ENCODE results near the gene GAK. TPM values are rescaled to one million over a fixed set of nuclear protein-coding genes. Genes with fewer than 3 reads are reported as not detected.

The GAK gene
- total and polyA plus RNA-seq, 10 donors, result 112 to 249 (median 190) TPM

DNA sequence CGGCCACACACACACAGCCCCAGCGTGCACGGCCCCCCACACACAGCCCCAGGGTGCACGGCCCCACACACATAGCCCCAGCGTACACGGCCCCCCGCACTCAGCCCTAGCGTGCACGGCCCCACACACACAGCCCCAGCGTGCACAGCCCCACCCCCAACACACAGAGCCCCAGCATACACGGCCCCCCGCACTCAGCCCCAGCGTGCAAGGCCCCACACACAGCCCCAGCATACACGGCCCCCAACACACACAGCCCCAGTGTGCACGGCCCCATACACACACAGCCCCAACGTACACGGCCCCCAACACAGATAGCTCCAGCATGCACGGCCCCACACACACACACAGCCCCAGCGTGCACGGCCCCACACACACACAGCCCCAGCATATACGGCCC lies 17.6 kb downstream of the GAK start:
- peak; percentile 22 for DNase-seq
- Histone ChIP-seq H3K4me3 (no peak overlapping the region), H3K36me3 (peaks cover 0 to 40% (median 36%) of the 10 kb centered on the region in 6 donors), H3K9me3 (peaks cover 0 to 6% (median 0%) of the 10 kb centered on the region in 8 donors), H3K27ac (no peak overlapping the region), H3K27me3 (replicated peaks in 1 of 7) (no peaks in the 10 kb centered on the region), H3K4me1 (peaks cover 8 to 59% (median 28%) of the 10 kb centered on the region in 6 donors)
- 80 to 93% (median 86%) methylated on average over 6 to 21 of the region's 21 CpGs for WGBS, 5 donors
- intact Hi-C loops (cut with DNase I; ENCODE audit: low total_unique reads), result no loop called here
- TF ChIP-seq POLR2A (IDR thresholded peaks at IDR 0.05) (no peak), POLR2AphosphoS5 (IDR thresholded peaks at IDR 0.05) (no peak)
- TF ChIP-seq, protein P1, sequence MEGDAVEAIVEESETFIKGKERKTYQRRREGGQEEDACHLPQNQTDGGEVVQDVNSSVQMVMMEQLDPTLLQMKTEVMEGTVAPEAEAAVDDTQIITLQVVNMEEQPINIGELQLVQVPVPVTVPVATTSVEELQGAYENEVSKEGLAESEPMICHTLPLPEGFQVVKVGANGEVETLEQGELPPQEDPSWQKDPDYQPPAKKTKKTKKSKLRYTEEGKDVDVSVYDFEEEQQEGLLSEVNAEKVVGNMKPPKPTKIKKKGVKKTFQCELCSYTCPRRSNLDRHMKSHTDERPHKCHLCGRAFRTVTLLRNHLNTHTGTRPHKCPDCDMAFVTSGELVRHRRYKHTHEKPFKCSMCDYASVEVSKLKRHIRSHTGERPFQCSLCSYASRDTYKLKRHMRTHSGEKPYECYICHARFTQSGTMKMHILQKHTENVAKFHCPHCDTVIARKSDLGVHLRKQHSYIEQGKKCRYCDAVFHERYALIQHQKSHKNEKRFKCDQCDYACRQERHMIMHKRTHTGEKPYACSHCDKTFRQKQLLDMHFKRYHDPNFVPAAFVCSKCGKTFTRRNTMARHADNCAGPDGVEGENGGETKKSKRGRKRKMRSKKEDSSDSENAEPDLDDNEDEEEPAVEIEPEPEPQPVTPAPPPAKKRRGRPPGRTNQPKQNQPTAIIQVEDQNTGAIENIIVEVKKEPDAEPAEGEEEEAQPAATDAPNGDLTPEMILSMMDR (IDR thresholded peaks at IDR 0.05 in 8 of 11, conservative IDR thresholded peaks at IDR 0.05 in 3 of 11), result no peak

DNA sequence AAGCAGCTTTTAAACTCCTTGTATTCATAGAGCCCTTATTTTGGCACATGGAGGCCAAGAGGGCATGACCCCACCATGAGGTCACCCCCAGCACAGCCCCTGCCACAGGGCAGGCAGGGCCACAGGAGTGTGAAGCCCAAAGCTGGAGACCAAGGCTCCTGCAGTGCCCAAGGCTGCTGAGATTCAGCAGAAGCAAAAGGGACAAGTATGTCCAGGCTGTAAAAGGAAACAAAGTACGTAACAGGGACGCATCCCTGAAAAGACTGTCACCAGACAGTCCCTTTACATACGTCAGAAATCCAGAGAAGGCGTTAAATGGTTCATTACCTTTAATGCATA lies 18.9 kb downstream of the GAK start:
- H3K27ac ChIP-seq, result no peak overlapping the region
- peak; percentile 27 for DNase-seq

DNA sequence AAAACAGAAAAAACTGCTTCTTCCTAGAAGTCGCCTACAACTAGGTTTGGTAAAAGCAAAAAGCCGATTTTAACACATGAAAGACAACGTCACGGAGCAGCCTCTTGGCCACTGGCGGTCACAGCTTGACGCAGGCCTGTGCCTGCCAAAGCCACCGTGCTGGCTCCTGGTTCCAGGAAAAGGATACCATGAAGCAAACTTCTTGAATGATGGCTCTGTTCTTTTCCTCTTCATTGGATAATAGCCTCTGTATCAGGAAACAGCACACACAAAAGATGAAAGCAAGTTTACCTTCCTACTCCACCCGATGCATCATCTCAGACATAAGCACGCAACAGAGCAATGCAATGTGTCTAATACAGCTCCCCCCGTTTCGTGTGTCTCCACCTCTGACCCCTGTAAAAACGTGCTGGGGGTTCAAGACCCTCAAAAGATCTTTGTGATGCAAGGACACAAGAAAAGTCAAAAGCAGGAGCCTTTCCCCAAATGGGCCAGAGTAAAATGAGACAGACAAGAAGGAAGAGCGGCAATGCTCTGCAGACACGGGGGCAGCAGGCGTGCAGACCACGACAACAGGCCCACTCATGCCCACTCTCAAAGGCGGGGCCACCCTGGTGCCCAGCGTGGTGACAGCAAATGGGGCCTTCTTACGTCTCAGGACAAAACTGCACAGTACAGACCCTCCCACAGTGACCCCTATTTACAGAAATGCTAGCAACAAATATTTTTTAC lies 19.4 kb downstream of the GAK start:
- no peak for TF ChIP-seq POLR2A (IDR thresholded peaks at IDR 0.05)
- Histone ChIP-seq H3K9me3 (no peaks in the 10 kb centered on the region), H3K36me3 (peaks cover 0 to 58% (median 44%) of the 10 kb centered on the region in 6 donors), H3K4me1 (peaks cover 8 to 52% (median 30%) of the 10 kb centered on the region in 6 donors), H3K27ac (no peak overlapping the region), H3K4me3 (no peak overlapping the region), H3K27me3 (replicated peaks in 1 of 7) (no peaks in the 10 kb centered on the region)
- intact Hi-C loops (cut with DNase I; ENCODE audit: low total_unique reads), result no loop called here
- WGBS, 5 donors, result 87 to 91% (median 90%) methylated on average over 19 of the region's 19 CpGs
- peak; percentile 63 for DNase-seq

More for the DNA sequence above, 18.9 kb downstream of the GAK start:
- intact Hi-C loops (cut with DNase I; ENCODE audit: low total_unique reads), result no loop called here
- Histone ChIP-seq H3K27me3 (replicated peaks in 1 of 7) (no peaks in the 10 kb centered on the region), H3K4me3 (no peak overlapping the region), H3K36me3 (peaks cover 0 to 53% (median 44%) of the 10 kb centered on the region in 6 donors), H3K9me3 (peaks cover 0 to 5% (median 0%) of the 10 kb centered on the region in 8 donors), H3K4me1 (peaks cover 8 to 52% (median 25%) of the 10 kb centered on the region in 6 donors)
- 89 to 96% (median 92%) methylated on average over 4 of the region's 4 CpGs for WGBS, 5 donors
- no peak for TF ChIP-seq POLR2AphosphoS5 (IDR thresholded peaks at IDR 0.05)
- TF ChIP-seq POLR2A (IDR thresholded peaks at IDR 0.05), result no peak
- TF ChIP-seq, protein P1 (IDR thresholded peaks at IDR 0.05 in 8 of 11, conservative IDR thresholded peaks at IDR 0.05 in 3 of 11), result no peak

DNA sequence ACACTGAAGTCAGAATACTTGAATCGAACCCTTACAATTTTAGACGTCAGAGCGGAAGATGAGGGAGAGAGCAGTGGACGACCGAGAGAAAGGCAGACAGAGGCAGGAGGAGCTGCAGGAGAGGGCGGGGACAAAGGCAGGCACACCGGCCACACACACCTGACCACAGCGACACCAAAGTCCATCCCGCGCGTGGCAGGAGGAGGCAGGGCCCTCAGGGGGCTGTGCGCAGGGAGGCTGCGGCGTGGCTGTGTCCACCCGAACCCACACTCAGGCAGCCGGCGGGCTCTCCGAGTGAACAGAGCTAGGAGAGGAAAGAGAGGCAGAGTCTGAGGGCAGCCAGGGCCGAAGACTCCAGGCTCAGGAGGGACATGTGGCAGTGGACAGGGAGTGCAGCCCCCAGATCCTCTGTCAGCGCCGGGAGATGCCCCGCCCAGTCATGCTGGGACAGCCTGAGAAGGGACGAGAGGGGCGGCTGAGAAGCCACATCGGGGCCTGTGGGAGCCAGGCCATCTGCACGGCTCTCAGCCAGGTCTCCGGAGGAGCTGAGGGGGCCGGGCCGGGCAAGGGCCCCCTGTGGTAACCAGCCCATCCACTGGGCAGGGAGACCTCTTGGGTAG lies 20.1 kb downstream of the GAK start:
- Histone ChIP-seq H3K4me3 (no peak overlapping the region), H3K36me3 (peaks cover 0 to 66% (median 44%) of the 10 kb centered on the region in 6 donors), H3K9me3 (no peaks in the 10 kb centered on the region), H3K27ac (no peak overlapping the region), H3K4me1 (peaks cover 8 to 49% (median 30%) of the 10 kb centered on the region in 6 donors), H3K27me3 (replicated peaks in 1 of 7) (no peaks in the 10 kb centered on the region)
- TF ChIP-seq POLR2AphosphoS5 (IDR thresholded peaks at IDR 0.05), result peak in 1 of 3 donors; percentile 28
- TF ChIP-seq, protein P1 (IDR thresholded peaks at IDR 0.05 in 8 of 11, conservative IDR thresholded peaks at IDR 0.05 in 3 of 11), result no peak
- DNase-seq, result peak; percentile 64
- WGBS, 5 donors, result 93 to 98% (median 96%) methylated on average over 27 to 29 of the region's 29 CpGs
- intact Hi-C loops (cut with DNase I; ENCODE audit: low total_unique reads), result no loop called here

All from spleen (tissue), 11 donors.